Mesenchymal stem cell (in vitro differentiated cells and primary cell): ENCODE measurements around the gene ANKRD55.

Experiments used
- DNase-seq: peaks from one replicate; pipeline ENCODE4 v3.0.0-alpha.2; 2013
- H2AFZ ChIP-seq: one replicate; pipeline ENCODE4 v1.6.1; 2013; ENCODE audit warnings: low read depth, mild to moderate bottlenecking, control low read depth, inconsistent platforms, low read length, moderate library complexity
- H2AK5ac ChIP-seq: 2 replicates; pipeline ENCODE4 v1.6.1; 2013; ENCODE audit warnings: low read length, moderate library complexity, mild to moderate bottlenecking, inconsistent platforms; ENCODE audit not compliant: severe bottlenecking
- H2BK120ac ChIP-seq: one replicate; pipeline ENCODE4 v1.6.1; 2013; ENCODE audit warnings: low read depth, mild to moderate bottlenecking, inconsistent platforms, low read length, moderate library complexity
- H2BK12ac ChIP-seq, 2 experiments: one replicate each; pipeline ENCODE4 v1.6.1; 2013; ENCODE audit warnings: inconsistent platforms in 2 of 2, low read length in 2 of 2, mild to moderate bottlenecking in 2 of 2, moderate library complexity in 2 of 2, control low read depth in 1 of 2
- H2BK15ac ChIP-seq: one replicate; pipeline ENCODE4 v1.6.1; 2013; ENCODE audit warnings: mild to moderate bottlenecking, low read depth, inconsistent platforms; ENCODE audit not compliant: poor library complexity, severe bottlenecking
- H2BK5ac ChIP-seq: 2 replicates; pipeline ENCODE4 v1.6.1; 2013; ENCODE audit warnings: low read depth, mild to moderate bottlenecking, low read length, control low read depth, inconsistent platforms; ENCODE audit not compliant: poor library complexity, severe bottlenecking
- H3K14ac ChIP-seq, 2 experiments: one replicate each; pipeline ENCODE4 v1.6.1; 2013; ENCODE audit warnings: inconsistent platforms in 2 of 2, low read length in 2 of 2, control low read depth in 1 of 2, mild to moderate bottlenecking in 1 of 2, moderate library complexity in 1 of 2
- H3K18ac ChIP-seq, 2 experiments: one replicate each; pipeline ENCODE4 v1.6.1; 2013; ENCODE audit warnings: inconsistent platforms in 2 of 2, low read length in 2 of 2, control low read depth in 1 of 2, low read depth in 1 of 2, mild to moderate bottlenecking in 1 of 2
- H3K23ac ChIP-seq, 2 experiments: one replicate each; pipeline ENCODE4 v1.6.1; 2013; ENCODE audit warnings: inconsistent platforms in 2 of 2, low read length in 2 of 2, mild to moderate bottlenecking in 2 of 2, moderate library complexity in 2 of 2, control low read depth in 1 of 2
- H3K27ac ChIP-seq: 2 replicates; pipeline ENCODE4 v1.5.1; 2013; ENCODE audit warnings: mild to moderate bottlenecking, moderate library complexity, low read length, control low read depth, inconsistent platforms; ENCODE audit not compliant: poor library complexity, severe bottlenecking
- H3K27me3 ChIP-seq, 2 experiments: 2 replicates each; pipeline versions ENCODE4 v1.6.1 to v1.7.0; 2013; ENCODE audit warnings: low read length in 2 of 2, mild to moderate bottlenecking in 2 of 2, moderate library complexity in 2 of 2, control low read depth in 1 of 2, inconsistent platforms in 1 of 2; ENCODE audit not compliant: control insufficient read depth in 1 of 2, insufficient read depth in 1 of 2
- H3K36me3 ChIP-seq, 2 experiments: 2 replicates each; pipeline versions ENCODE4 v1.6.1 to v1.7.0; 2013; ENCODE audit warnings: low read length in 2 of 2, control low read depth in 1 of 2, inconsistent platforms in 1 of 2, low read depth in 1 of 2, mild to moderate bottlenecking in 1 of 2; ENCODE audit not compliant: insufficient read depth in 2 of 2, control insufficient read depth in 1 of 2
- H3K4ac ChIP-seq, 2 experiments: one replicate each; pipeline ENCODE4 v1.6.1; 2013; ENCODE audit warnings: inconsistent platforms in 2 of 2, low read length in 2 of 2, mild to moderate bottlenecking in 2 of 2, moderate library complexity in 2 of 2, control low read depth in 1 of 2, low read depth in 1 of 2
- H3K4me1 ChIP-seq: 2 replicates; pipeline ENCODE4 v1.6.1; 2013; ENCODE audit warnings: low read depth, low read length, control low read depth; ENCODE audit not compliant: control insufficient read depth, insufficient read depth
- H3K4me2 ChIP-seq: 2 replicates; pipeline ENCODE4 v1.6.1; 2013; ENCODE audit warnings: low read length, mild to moderate bottlenecking, inconsistent platforms; ENCODE audit not compliant: poor library complexity, severe bottlenecking
- H3K4me3 ChIP-seq, 2 experiments: 2 replicates each; pipeline versions ENCODE4 v1.5.1 to v1.7.0; 2013; ENCODE audit warnings: low read length in 2 of 2, mild to moderate bottlenecking in 2 of 2, control low read depth in 1 of 2, low read depth in 1 of 2; ENCODE audit not compliant: insufficient read depth in 1 of 2
- H3K79me1 ChIP-seq: replicated peaks from 2 replicates; pipeline ENCODE4 v1.6.1; 2013; ENCODE audit warnings: mild to moderate bottlenecking, control low read depth, low read length, inconsistent platforms; ENCODE audit not compliant: poor library complexity, severe bottlenecking
- H3K9ac ChIP-seq: 2 replicates; pipeline ENCODE4 v1.7.0; 2013; ENCODE audit warnings: mild to moderate bottlenecking, low read length, moderate library complexity
- H3K9me3 ChIP-seq: 2 replicates; pipeline ENCODE4 v1.7.0; 2013; ENCODE audit warnings: mild to moderate bottlenecking, low read length; ENCODE audit not compliant: control insufficient read depth
- H4K8ac ChIP-seq: one replicate; pipeline ENCODE4 v1.6.1; 2013; ENCODE audit warnings: inconsistent platforms, mild to moderate bottlenecking, low read length, moderate library complexity
- H4K91ac ChIP-seq: one replicate; pipeline ENCODE4 v1.6.1; 2013; ENCODE audit warnings: mild to moderate bottlenecking, low read length, inconsistent platforms
- WGBS: methylation state at CpG from one replicate; pipeline ENCODE4 v1.1.7; 2013; ENCODE audit warnings: mixed read lengths; 5-methylcytosine and 5-hydroxymethylcytosine counted together

Gene ANKRD55

DNA sequence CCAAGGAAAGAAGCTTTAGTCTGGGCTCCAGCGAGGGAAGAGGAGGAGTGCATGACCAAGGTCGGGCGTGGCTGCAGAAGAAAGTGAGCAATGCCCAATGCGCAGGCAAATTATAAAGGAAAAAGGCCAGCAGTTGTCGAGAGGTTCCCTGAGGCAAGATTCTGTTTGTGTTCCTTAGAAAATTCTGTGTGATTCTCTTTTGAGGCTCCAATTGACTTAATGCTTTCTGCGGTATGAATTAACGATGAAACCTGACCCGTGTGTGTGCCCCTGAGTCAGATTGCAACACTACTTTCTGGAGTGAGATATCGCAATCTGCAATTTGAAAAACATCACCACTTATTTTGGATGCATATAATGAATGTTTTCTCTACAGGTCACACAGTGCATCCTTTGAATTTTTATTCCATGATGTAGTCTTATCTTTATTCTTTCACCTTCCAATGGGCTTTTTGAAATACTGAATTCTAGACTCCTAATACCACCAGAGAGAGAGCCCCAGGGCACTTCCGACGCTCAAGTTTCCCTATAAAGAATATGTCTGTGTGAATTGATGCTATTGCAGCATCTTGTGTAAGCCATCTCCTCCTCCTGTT, 120.5 kb downstream of the ANKRD55 start:
- Histone ChIP-seq H3K18ac (no peak overlapping the region), H3K4me1 (peaks cover 6% of the 10 kb centered on the region), H3K4me2 (no peak overlapping the region), H3K36me3 (no peaks in the 10 kb centered on the region), H4K8ac (no peak overlapping the region), H3K9ac (no peak overlapping the region), H3K9me3 (no peaks in the 10 kb centered on the region), H2BK15ac (no peak overlapping the region), H3K79me1 (no peaks in the 10 kb centered on the region), H2AK5ac (no peak overlapping the region), H4K91ac (no peak overlapping the region), H3K27me3 (no peaks in the 10 kb centered on the region), H2AFZ (no peak overlapping the region), H2BK120ac (no peak overlapping the region), H3K23ac (no peak overlapping the region), H3K4me3 (no peak overlapping the region), H2BK12ac (peak overlapping the region in 1 of 2 experiments; percentile 38), H2BK5ac (no peak overlapping the region), H3K14ac (no peak overlapping the region), H3K4ac (no peak overlapping the region), H3K27ac (no peak overlapping the region)
- no peak for DNase-seq
- WGBS: 94% methylated on average over 9 of the region's 11 CpGs

DNA sequence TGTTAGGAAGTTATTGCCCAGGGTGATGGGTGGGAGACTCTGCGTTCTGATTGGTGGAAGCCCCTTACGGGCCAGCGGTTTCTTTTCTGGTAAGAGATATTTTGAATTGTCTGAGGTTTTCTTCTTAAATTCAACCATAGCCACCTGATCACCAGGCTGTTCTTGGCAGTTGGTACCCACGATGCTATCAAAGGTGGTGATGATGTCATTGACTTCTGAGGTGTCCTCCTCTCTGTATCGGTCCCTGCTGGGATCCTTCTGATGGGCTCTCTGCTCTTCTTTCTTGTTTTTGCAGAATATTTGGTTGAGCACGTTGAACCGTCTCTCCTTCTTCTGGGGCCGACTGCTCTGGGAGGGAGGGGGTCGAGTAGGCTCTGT, 121.7 kb downstream of the ANKRD55 start:
- Histone ChIP-seq H2BK12ac (peak overlapping the region; percentile 89 to 94), H4K91ac (peak overlapping the region; percentile 40), H2BK120ac (peak overlapping the region; percentile 40), H3K4me2 (no peak overlapping the region), H2BK5ac (no peak overlapping the region), H3K27me3 (no peaks in the 10 kb centered on the region), H2AFZ (no peak overlapping the region), H4K8ac (no peak overlapping the region), H3K14ac (no peak overlapping the region), H3K36me3 (no peaks in the 10 kb centered on the region), H3K79me1 (no peaks in the 10 kb centered on the region), H3K4ac (peak overlapping the region in 1 of 2 experiments; percentile 6), H3K18ac (peak overlapping the region; percentile 4 to 23), H3K4me3 (no peak overlapping the region), H3K27ac (no peak overlapping the region), H3K9ac (no peak overlapping the region), H2BK15ac (peak overlapping the region; percentile 73), H3K9me3 (no peaks in the 10 kb centered on the region), H3K4me1 (peaks cover 6% of the 10 kb centered on the region), H2AK5ac (peak overlapping the region; percentile 5), H3K23ac (no peak overlapping the region)
- WGBS: 92% methylated on average over 5 of the region's 9 CpGs
- DNase-seq: no peak

DNA sequence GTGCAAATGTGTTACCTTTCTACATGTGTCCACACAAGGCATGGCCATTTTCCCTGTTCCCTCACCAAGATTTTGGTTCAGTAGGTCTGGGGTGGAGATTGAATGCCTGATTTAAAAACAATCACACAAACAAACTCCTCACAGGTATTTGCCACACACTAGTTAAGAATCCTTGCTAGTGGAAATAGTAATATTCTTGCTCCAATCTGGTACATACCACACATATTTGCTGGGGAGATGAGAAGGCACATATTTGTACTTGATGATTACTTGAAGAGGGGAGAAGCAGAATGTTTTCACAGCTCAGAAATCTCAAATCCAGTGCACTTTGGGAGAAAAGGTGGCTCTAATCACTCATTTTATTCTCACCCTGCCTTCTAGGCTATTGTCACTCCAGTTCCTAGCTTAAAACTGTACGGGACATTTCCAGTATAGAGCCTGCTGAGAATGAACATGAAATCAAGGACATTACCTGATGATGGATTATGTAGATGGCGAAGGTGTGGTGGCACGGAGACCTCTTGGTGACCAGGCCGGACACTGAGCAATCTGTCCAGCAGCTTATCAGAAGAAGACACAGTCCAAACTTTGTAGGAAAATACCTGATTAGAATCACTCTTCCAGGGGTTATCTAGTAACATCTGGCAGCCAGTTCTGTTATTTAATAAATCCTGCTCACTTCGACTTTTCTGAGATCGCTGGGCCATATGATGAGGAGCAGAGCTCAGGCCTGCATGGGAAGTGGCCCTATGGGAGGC, 122.3 kb downstream of the ANKRD55 start:
- Histone ChIP-seq H3K23ac (no peak overlapping the region), H3K14ac (peak overlapping the region in 1 of 2 experiments; percentile 44), H2BK12ac (peak overlapping the region; percentile 92 to 94), H3K27ac (peak overlapping the region; percentile 68), H3K4me2 (no peak overlapping the region), H3K27me3 (no peaks in the 10 kb centered on the region), H4K91ac (peak overlapping the region; percentile 70), H3K36me3 (no peaks in the 10 kb centered on the region), H3K18ac (peak overlapping the region; percentile 5 to 23), H2BK120ac (peak overlapping the region; percentile 40), H2BK5ac (no peak overlapping the region), H2AFZ (peak overlapping the region; percentile 21), H3K4ac (peak overlapping the region; percentile 7 to 53), H2AK5ac (peak overlapping the region; percentile 79), H3K9ac (no peak overlapping the region), H2BK15ac (peak overlapping the region; percentile 73), H3K79me1 (no peaks in the 10 kb centered on the region), H4K8ac (peak overlapping the region; percentile 65), H3K9me3 (no peaks in the 10 kb centered on the region), H3K4me3 (no peak overlapping the region), H3K4me1 (peaks cover 6% of the 10 kb centered on the region)
- 80% methylated on average over 6 of the region's 6 CpGs for WGBS
- DNase-seq: no peak

DNA sequence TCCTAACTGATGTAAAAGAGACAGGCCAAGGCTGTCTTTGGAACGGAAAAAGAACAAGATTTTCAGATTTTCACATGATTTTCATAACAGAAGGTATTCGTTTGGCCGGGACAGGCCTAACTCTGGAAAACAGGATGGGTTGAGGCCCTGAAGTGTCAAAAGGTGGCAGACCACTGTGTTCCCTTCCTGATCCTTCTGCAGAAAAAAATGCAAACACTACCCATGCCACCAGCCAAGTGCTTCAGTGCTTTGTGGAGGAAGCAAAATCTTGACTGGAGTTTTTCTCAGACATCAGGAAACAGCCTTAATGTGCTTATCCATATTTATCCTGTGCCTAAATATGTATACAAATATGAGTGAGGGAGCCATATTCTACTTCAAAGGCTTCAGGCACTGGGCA, 124.9 kb downstream of the ANKRD55 start:
- H3K36me3 ChIP-seq: no peaks in the 10 kb centered on the region
- no peak overlapping the region for H2BK120ac ChIP-seq
- no peak overlapping the region for H2AFZ ChIP-seq
- no peaks in the 10 kb centered on the region for H3K27me3 ChIP-seq
- peaks cover 6% of the 10 kb centered on the region for H3K4me1 ChIP-seq
- no peaks in the 10 kb centered on the region for H3K79me1 ChIP-seq
- H3K14ac ChIP-seq: no peak overlapping the region
- H4K91ac ChIP-seq: no peak overlapping the region
- H2BK5ac ChIP-seq: no peak overlapping the region
- no peak overlapping the region for H3K18ac ChIP-seq
- H3K4me3 ChIP-seq: no peak overlapping the region
- H4K8ac ChIP-seq: no peak overlapping the region
- peak overlapping the region in 1 of 2 experiments; percentile 70 for H2BK12ac ChIP-seq
- H2AK5ac ChIP-seq: no peak overlapping the region
- no peak overlapping the region for H3K9ac ChIP-seq
- no peak for DNase-seq
- H3K27ac ChIP-seq: no peak overlapping the region
- no peak overlapping the region for H3K23ac ChIP-seq
- 70% methylated on average over 3 of the region's 3 CpGs for WGBS
- H3K4me2 ChIP-seq: no peak overlapping the region
- H3K4ac ChIP-seq: no peak overlapping the region
- H2BK15ac ChIP-seq: no peak overlapping the region
- no peaks in the 10 kb centered on the region for H3K9me3 ChIP-seq
